ENCODE data around the gene CLDN6.

The CLDN6 gene

DNA sequence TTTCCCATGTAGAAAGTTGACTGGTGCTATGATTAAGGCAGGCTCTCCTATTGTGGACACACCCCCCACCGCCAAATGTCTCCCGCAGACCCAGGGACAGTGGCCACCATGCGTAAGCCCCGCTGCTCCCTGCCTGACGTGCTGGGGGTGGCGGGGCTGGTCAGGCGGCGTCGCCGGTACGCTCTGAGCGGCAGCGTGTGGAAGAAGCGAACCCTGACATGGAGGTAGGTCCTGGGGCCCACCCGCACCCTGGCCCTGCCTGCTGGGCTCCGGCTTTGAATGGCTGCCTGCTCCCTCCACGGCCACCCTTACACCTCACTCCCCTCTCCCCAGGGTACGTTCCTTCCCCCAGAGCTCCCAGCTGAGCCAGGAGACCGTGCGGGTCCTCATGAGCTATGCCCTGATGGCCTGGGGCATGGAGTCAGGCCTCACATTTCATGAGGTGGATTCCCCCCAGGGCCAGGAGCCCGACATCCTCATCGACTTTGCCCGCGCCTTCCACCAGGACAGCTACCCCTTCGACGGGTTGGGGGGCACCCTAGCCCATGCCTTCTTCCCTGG lies 32.0 kb upstream of the CLDN6 start:
- no peak for ATAC-seq
- TF ChIP-seq ZC3H10 (CRISPR knock-in tag; IDR thresholded peaks at IDR 0.05), result no peak
- no peak for TF ChIP-seq ARNTL (CRISPR knock-in tag; IDR thresholded peaks at IDR 0.05; ENCODE audit: borderline replicate concordance, low read depth)
- no peak for TF ChIP-seq GLIS3 (CRISPR knock-in tag; IDR thresholded peaks at IDR 0.05)
- no peak for TF ChIP-seq TOX (CRISPR knock-in tag; IDR thresholded peaks at IDR 0.05; ENCODE audit: borderline replicate concordance)
- no peak for TF ChIP-seq ZNF8 (CRISPR knock-in tag; IDR thresholded peaks at IDR 0.05)
- TF ChIP-seq, protein P1, sequence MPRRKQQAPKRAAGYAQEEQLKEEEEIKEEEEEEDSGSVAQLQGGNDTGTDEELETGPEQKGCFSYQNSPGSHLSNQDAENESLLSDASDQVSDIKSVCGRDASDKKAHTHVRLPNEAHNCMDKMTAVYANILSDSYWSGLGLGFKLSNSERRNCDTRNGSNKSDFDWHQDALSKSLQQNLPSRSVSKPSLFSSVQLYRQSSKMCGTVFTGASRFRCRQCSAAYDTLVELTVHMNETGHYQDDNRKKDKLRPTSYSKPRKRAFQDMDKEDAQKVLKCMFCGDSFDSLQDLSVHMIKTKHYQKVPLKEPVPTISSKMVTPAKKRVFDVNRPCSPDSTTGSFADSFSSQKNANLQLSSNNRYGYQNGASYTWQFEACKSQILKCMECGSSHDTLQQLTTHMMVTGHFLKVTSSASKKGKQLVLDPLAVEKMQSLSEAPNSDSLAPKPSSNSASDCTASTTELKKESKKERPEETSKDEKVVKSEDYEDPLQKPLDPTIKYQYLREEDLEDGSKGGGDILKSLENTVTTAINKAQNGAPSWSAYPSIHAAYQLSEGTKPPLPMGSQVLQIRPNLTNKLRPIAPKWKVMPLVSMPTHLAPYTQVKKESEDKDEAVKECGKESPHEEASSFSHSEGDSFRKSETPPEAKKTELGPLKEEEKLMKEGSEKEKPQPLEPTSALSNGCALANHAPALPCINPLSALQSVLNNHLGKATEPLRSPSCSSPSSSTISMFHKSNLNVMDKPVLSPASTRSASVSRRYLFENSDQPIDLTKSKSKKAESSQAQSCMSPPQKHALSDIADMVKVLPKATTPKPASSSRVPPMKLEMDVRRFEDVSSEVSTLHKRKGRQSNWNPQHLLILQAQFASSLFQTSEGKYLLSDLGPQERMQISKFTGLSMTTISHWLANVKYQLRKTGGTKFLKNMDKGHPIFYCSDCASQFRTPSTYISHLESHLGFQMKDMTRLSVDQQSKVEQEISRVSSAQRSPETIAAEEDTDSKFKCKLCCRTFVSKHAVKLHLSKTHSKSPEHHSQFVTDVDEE (CRISPR knock-in tag; IDR thresholded peaks at IDR 0.05), result no peak
- no peak for TF ChIP-seq TCF4 (CRISPR knock-in tag; IDR thresholded peaks at IDR 0.05; ENCODE audit: borderline replicate concordance)
- TF ChIP-seq, protein P2, sequence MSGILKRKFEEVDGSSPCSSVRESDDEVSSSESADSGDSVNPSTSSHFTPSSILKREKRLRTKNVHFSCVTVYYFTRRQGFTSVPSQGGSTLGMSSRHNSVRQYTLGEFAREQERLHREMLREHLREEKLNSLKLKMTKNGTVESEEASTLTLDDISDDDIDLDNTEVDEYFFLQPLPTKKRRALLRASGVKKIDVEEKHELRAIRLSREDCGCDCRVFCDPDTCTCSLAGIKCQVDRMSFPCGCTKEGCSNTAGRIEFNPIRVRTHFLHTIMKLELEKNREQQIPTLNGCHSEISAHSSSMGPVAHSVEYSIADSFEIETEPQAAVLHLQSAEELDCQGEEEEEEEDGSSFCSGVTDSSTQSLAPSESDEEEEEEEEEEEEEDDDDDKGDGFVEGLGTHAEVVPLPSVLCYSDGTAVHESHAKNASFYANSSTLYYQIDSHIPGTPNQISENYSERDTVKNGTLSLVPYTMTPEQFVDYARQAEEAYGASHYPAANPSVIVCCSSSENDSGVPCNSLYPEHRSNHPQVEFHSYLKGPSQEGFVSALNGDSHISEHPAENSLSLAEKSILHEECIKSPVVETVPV (CRISPR knock-in tag; IDR thresholded peaks at IDR 0.05), result no peak
- TF ChIP-seq SNAI2 (CRISPR knock-in tag; IDR thresholded peaks at IDR 0.05), result no peak
- TF ChIP-seq ZNF565 (CRISPR knock-in tag; conservative IDR thresholded peaks at IDR 0.05; ENCODE audit: low read depth), result no peak
- no peak for TF ChIP-seq BACH2 (CRISPR knock-in tag; IDR thresholded peaks at IDR 0.05; ENCODE audit: borderline replicate concordance)

DNA sequence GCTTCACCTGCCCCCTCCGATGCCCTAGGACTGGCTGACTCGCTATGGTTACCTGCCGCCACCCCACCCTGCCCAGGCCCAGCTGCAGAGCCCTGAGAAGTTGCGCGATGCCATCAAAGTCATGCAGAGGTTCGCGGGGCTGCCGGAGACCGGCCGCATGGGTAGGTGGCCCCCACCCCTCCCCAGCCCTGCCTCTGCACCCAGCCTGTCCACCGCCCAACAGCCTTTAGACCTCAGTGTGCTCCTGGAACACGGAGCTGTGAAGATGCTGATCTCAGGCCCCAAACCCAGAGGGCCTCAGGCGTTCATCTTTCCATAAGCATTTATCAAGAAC lies 29.4 kb upstream of the CLDN6 start:
- TF ChIP-seq ISL1 (CRISPR knock-in tag; IDR thresholded peaks at IDR 0.05), result no peak
- TF ChIP-seq ZNF70 (CRISPR knock-in tag; IDR thresholded peaks at IDR 0.05), result no peak
- no peak for TF ChIP-seq ZC3H10 (CRISPR knock-in tag; IDR thresholded peaks at IDR 0.05)
- no peak for TF ChIP-seq BACH2 (CRISPR knock-in tag; IDR thresholded peaks at IDR 0.05; ENCODE audit: borderline replicate concordance)
- no peak for TF ChIP-seq TOX (CRISPR knock-in tag; IDR thresholded peaks at IDR 0.05; ENCODE audit: borderline replicate concordance)
- no peak for TF ChIP-seq RARB (CRISPR knock-in tag; IDR thresholded peaks at IDR 0.05)
- no peak for TF ChIP-seq PPARA (CRISPR knock-in tag; IDR thresholded peaks at IDR 0.05; ENCODE audit: borderline replicate concordance)
- TF ChIP-seq SNAI2 (CRISPR knock-in tag; IDR thresholded peaks at IDR 0.05), result no peak
- TF ChIP-seq, protein P1 (CRISPR knock-in tag; IDR thresholded peaks at IDR 0.05), result no peak
- TF ChIP-seq, protein P2 (CRISPR knock-in tag; IDR thresholded peaks at IDR 0.05), result no peak
- no peak for TF ChIP-seq TCF4 (CRISPR knock-in tag; IDR thresholded peaks at IDR 0.05; ENCODE audit: borderline replicate concordance)
- no peak; the same call in 2 of the 3 replicates for ATAC-seq

DNA sequence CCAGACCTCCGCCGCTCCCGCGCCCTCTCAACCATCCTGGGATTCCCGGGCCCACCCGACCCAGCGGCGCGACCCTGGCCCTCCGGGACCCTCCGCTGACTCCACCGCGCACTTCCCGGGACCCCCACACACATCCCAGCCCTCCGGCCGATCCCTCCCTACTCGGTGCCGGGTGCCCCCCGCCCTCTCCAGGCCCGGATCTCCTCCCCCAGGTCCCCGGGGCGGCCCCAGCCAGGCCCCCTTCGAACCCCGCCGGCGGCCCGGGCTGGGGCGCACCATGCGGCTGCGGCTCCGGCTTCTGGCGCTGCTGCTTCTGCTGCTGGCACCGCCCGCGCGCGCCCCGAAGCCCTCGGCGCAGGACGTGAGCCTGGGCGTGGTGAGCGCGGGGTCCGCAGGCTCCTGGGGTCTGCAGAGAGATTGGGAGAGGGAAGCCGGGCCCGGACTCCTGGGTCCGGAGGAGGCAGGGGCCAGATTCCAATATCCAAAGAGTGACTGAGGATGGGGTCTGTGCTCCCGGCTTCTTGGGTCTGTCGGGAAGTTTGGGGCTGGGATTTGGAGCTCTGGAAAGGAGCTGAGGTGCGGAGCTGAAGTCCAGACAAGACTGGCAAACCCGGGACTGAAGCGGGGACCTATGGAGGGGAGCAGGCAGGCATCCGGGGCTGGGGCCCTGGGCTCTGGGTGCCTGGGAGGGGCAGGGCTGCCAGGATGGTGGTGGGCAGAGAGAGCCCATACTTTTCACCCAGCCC lies 28.8 kb upstream of the CLDN6 start:
- no peak; the same call in 2 of the 3 replicates for ATAC-seq
- TF ChIP-seq PPARA (CRISPR knock-in tag; IDR thresholded peaks at IDR 0.05; ENCODE audit: borderline replicate concordance) (no peak), BACH2 (CRISPR knock-in tag; IDR thresholded peaks at IDR 0.05; ENCODE audit: borderline replicate concordance) (no peak), ARNTL (CRISPR knock-in tag; IDR thresholded peaks at IDR 0.05; ENCODE audit: borderline replicate concordance, low read depth) (no peak), ZNF70 (CRISPR knock-in tag; IDR thresholded peaks at IDR 0.05) (no peak), GLIS3 (CRISPR knock-in tag; IDR thresholded peaks at IDR 0.05) (no peak), CSDC2 (CRISPR knock-in tag; IDR thresholded peaks at IDR 0.05) (no peak), RARB (CRISPR knock-in tag; IDR thresholded peaks at IDR 0.05) (no peak), TCF4 (CRISPR knock-in tag; IDR thresholded peaks at IDR 0.05; ENCODE audit: borderline replicate concordance) (no peak)
- TF ChIP-seq, protein P3, sequence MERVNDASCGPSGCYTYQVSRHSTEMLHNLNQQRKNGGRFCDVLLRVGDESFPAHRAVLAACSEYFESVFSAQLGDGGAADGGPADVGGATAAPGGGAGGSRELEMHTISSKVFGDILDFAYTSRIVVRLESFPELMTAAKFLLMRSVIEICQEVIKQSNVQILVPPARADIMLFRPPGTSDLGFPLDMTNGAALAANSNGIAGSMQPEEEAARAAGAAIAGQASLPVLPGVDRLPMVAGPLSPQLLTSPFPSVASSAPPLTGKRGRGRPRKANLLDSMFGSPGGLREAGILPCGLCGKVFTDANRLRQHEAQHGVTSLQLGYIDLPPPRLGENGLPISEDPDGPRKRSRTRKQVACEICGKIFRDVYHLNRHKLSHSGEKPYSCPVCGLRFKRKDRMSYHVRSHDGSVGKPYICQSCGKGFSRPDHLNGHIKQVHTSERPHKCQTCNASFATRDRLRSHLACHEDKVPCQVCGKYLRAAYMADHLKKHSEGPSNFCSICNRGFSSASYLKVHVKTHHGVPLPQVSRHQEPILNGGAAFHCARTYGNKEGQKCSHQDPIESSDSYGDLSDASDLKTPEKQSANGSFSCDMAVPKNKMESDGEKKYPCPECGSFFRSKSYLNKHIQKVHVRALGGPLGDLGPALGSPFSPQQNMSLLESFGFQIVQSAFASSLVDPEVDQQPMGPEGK (CRISPR knock-in tag; IDR thresholded peaks at IDR 0.05; ENCODE audit: borderline replicate concordance), result no peak
- TF ChIP-seq, protein P4, sequence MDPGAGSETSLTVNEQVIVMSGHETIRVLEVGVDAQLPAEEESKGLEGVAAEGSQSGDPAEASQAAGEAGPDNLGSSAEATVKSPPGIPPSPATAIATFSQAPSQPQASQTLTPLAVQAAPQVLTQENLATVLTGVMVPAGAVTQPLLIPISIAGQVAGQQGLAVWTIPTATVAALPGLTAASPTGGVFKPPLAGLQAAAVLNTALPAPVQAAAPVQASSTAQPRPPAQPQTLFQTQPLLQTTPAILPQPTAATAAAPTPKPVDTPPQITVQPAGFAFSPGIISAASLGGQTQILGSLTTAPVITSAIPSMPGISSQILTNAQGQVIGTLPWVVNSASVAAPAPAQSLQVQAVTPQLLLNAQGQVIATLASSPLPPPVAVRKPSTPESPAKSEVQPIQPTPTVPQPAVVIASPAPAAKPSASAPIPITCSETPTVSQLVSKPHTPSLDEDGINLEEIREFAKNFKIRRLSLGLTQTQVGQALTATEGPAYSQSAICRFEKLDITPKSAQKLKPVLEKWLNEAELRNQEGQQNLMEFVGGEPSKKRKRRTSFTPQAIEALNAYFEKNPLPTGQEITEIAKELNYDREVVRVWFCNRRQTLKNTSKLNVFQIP (CRISPR knock-in tag; IDR thresholded peaks at IDR 0.05; ENCODE audit: borderline replicate concordance, low read depth), result no peak
- TF ChIP-seq, protein P1 (CRISPR knock-in tag; IDR thresholded peaks at IDR 0.05), result no peak
